GM23338 (cell line): ENCODE results near the gene FAM241B. TPM values are rescaled to one million over a fixed set of nuclear protein-coding genes. Genes with fewer than 3 reads are reported as not detected.

Experiments used
- ATAC-seq: fragments of 200-7000 bp; cut with Tn5 transposase; 3 replicates; pipeline ENCODE4 v1.9.1; 2020
- DNase-seq: peaks from one replicate; pipeline ENCODE4 v3.0.0-alpha.2; 2015; ENCODE audit warnings: low spot score
- H2AFZ ChIP-seq: fragments of 200-600 bp; sonication (generic); 2 replicates; pipeline ENCODE4 v1.8.0; 2016; ENCODE audit warnings: antibody characterized with exemption, mild to moderate bottlenecking, moderate library complexity
- H3F3A ChIP-seq: fragments of 200-600 bp; sonication (generic); replicated peaks from 2 replicates; pipeline ENCODE4 v1.8.0; 2017; ENCODE audit warnings: antibody characterized with exemption, mixed run types, low read depth
- H3K27ac ChIP-seq: fragments of 200-600 bp; sonication (generic); 2 replicates; pipeline ENCODE4 v1.6.1; 2016; ENCODE audit warnings: low read depth
- H3K27me3 ChIP-seq: fragments of 200-600 bp; sonication (generic); 2 replicates; pipeline ENCODE4 v1.8.0; 2016; ENCODE audit warnings: mild to moderate bottlenecking, mixed run types, moderate library complexity; ENCODE audit not compliant: insufficient read depth
- H3K36me3 ChIP-seq: fragments of 200-600 bp; sonication (generic); 2 replicates; pipeline ENCODE4 v1.8.0; 2016; ENCODE audit warnings: mild to moderate bottlenecking; ENCODE audit not compliant: insufficient read depth
- H3K4me1 ChIP-seq: fragments of 200-600 bp; sonication (generic); 2 replicates; pipeline ENCODE4 v1.8.0; 2016; ENCODE audit warnings: mild to moderate bottlenecking, moderate library complexity; ENCODE audit not compliant: insufficient read depth
- H3K4me2 ChIP-seq: fragments of 200-600 bp; sonication (generic); 2 replicates; pipeline ENCODE4 v1.7.1; 2017; ENCODE audit warnings: mixed run types
- H3K4me3 ChIP-seq: fragments of 200-600 bp; sonication (generic); 2 replicates; pipeline ENCODE4 v1.6.1; 2016; ENCODE audit warnings: mixed run types
- H3K79me2 ChIP-seq: fragments of 200-600 bp; sonication (generic); replicated peaks from 2 replicates; pipeline ENCODE4 v1.8.0; 2017; ENCODE audit warnings: mild to moderate bottlenecking; ENCODE audit not compliant: insufficient read depth
- H3K9me2 ChIP-seq: fragments of 200-600 bp; sonication (generic); 2 replicates; pipeline ENCODE4 v1.8.0; 2017; ENCODE audit not compliant: insufficient read depth
- H4K20me1 ChIP-seq: fragments of 200-600 bp; sonication (generic); replicated peaks from 2 replicates; pipeline ENCODE4 v1.8.0; 2017; ENCODE audit warnings: mild to moderate bottlenecking; ENCODE audit not compliant: insufficient read depth
- H3K27ac Mint-ChIP-seq: 2 replicates; pipeline ENCODE4 v1.8.0; 2020; ENCODE audit warnings: inconsistent platforms, mild to moderate bottlenecking, moderate library complexity, mixed read lengths
- H3K27me3 Mint-ChIP-seq: 3 replicates; pipeline ENCODE4 v1.8.0; 2022; ENCODE audit warnings: low read depth, mild to moderate bottlenecking, moderate library complexity, mixed read lengths, inconsistent platforms; ENCODE audit not compliant: insufficient read depth, poor library complexity
- H3K36me3 Mint-ChIP-seq: 3 replicates; pipeline ENCODE4 v1.8.0; 2021; ENCODE audit warnings: low read depth, mild to moderate bottlenecking, inconsistent platforms, moderate library complexity, mixed read lengths
- H3K4me1 Mint-ChIP-seq: 3 replicates; pipeline ENCODE4 v1.8.0; 2020; ENCODE audit warnings: mild to moderate bottlenecking, inconsistent platforms, mixed read lengths
- H3K4me3 Mint-ChIP-seq: 3 replicates; pipeline ENCODE4 v1.8.0; 2021; ENCODE audit warnings: moderate library complexity, mild to moderate bottlenecking, inconsistent platforms, mixed read lengths
- H3K9me3 Mint-ChIP-seq: 3 replicates; pipeline ENCODE4 v1.8.0; 2020; ENCODE audit warnings: moderate library complexity, mild to moderate bottlenecking, inconsistent platforms, mixed read lengths
- CREB1 ChIP-seq: fragments of 250-450 bp; sonication (Bioruptor Pico); IDR thresholded peaks from 2 replicates; pipeline ENCODE4 v1.5.0; 2020; ENCODE audit warnings: low read depth, mild to moderate bottlenecking, moderate library complexity
- EZH2 ChIP-seq: fragments of 200-600 bp; sonication (generic); IDR thresholded peaks from one replicate; pipeline ENCODE4 v1.8.0; 2017; ENCODE audit warnings: antibody characterized with exemption, mild to moderate bottlenecking, low read depth; ENCODE audit not compliant: unreplicated experiment
- NANOG ChIP-seq: IDR thresholded peaks from 2 replicates; pipeline ENCODE4 v1.6.1; 2016; ENCODE audit warnings: antibody characterized with exemption, borderline replicate concordance
- POLR2AphosphoS5 ChIP-seq: IDR thresholded peaks from 2 replicates; pipeline ENCODE4 v1.6.1; 2016; ENCODE audit warnings: antibody characterized with exemption, low read depth
- STAT1 ChIP-seq: IDR thresholded peaks from one replicate; pipeline ENCODE4 v1.6.1; 2016; ENCODE audit warnings: antibody characterized with exemption; ENCODE audit not compliant: unreplicated experiment
- ZNF114 ChIP-seq: fragments of 250-450 bp; sonication (Bioruptor Pico); IDR thresholded peaks from 2 replicates; pipeline ENCODE4 v1.5.0; 2020; ENCODE audit warnings: mild to moderate bottlenecking, moderate library complexity
- polyA plus RNA-seq: library from polyadenylated mRNA; unstranded; fragments of >200 nt; fragmentation: Nextera tagmentation; extraction: Ambion mirVana; gene quantifications from 2 replicates; pipeline ENCODE4 v1.2.1, GENCODE V29; 2016
- total RNA-seq: library from RNA; depleted of rRNA; stranded (reverse); fragments of >200 nt; shearing (Covaris generic); gene quantifications from 2 replicates; pipeline ENCODE4 v1.2.3, GENCODE V29; 2014
- TF ChIP-seq, protein P1 (sequence below): IDR thresholded peaks from 2 replicates; pipeline ENCODE4 v1.6.1; 2016; ENCODE audit warnings: antibody characterized with exemption
- TF ChIP-seq, protein P2 (sequence below): IDR thresholded peaks from one replicate; pipeline ENCODE4 v1.6.1; 2018; ENCODE audit warnings: antibody characterized with exemption; ENCODE audit not compliant: unreplicated experiment
- TF ChIP-seq, protein P3 (sequence below): fragments of 250-450 bp; sonication (Bioruptor Pico); IDR thresholded peaks from 2 replicates; pipeline ENCODE4 v1.5.0; 2020; ENCODE audit warnings: mild to moderate bottlenecking, moderate library complexity
- TF ChIP-seq, protein P4 (sequence below), 2 experiments: fragments of 200-600 bp in 1 of 2; sonication (generic) in 1 of 2; conservative IDR thresholded peaks; 2 replicates each; pipeline versions ENCODE4 v1.5.1 to v1.6.1; 2016 to 2017; ENCODE audit warnings: antibody characterized with exemption in 2 of 2, low read depth in 2 of 2, mild to moderate bottlenecking in 2 of 2, moderate library complexity in 1 of 2

FAM241B gene
- total and polyA plus RNA-seq, 2 experiments from 2014 or later = 6.7 to 28.3 TPM

DNA sequence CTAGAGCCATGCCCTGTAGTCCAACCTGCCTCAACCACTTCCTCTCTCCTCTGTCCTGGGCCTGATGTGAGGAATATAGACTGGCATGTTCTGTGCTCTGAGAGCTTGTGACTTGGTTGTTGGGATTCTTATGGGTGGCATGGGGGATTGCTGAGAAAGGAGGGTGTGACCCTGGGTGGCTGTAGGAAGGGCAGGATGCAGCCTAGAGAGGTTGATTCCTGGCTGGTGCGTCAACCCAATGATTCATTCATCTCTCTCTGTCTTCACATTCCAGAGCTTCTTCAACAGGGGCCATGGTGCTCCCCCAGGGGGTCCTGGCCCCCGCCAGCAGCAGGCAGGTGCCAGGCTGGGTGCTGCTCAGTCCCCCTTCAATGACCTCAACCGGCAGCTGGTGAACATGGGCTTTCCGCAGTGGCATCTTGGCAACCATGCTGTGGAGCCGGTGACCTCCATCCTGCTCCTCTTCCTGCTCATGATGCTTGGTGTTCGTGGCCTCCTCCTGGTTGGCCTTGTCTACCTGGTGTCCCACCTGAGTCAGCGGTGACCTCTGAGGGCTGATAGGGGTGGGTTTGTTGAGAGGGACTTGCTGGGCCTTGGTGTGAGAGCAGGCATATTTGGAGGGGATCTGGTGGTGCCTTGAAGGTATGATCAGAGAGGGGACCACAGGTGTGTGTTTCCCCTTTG, 2.6 kb downstream of the FAM241B start (continued):
- TF ChIP-seq, protein P1, sequence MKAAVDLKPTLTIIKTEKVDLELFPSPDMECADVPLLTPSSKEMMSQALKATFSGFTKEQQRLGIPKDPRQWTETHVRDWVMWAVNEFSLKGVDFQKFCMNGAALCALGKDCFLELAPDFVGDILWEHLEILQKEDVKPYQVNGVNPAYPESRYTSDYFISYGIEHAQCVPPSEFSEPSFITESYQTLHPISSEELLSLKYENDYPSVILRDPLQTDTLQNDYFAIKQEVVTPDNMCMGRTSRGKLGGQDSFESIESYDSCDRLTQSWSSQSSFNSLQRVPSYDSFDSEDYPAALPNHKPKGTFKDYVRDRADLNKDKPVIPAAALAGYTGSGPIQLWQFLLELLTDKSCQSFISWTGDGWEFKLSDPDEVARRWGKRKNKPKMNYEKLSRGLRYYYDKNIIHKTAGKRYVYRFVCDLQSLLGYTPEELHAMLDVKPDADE = no peak
- TF ChIP-seq, protein P2, sequence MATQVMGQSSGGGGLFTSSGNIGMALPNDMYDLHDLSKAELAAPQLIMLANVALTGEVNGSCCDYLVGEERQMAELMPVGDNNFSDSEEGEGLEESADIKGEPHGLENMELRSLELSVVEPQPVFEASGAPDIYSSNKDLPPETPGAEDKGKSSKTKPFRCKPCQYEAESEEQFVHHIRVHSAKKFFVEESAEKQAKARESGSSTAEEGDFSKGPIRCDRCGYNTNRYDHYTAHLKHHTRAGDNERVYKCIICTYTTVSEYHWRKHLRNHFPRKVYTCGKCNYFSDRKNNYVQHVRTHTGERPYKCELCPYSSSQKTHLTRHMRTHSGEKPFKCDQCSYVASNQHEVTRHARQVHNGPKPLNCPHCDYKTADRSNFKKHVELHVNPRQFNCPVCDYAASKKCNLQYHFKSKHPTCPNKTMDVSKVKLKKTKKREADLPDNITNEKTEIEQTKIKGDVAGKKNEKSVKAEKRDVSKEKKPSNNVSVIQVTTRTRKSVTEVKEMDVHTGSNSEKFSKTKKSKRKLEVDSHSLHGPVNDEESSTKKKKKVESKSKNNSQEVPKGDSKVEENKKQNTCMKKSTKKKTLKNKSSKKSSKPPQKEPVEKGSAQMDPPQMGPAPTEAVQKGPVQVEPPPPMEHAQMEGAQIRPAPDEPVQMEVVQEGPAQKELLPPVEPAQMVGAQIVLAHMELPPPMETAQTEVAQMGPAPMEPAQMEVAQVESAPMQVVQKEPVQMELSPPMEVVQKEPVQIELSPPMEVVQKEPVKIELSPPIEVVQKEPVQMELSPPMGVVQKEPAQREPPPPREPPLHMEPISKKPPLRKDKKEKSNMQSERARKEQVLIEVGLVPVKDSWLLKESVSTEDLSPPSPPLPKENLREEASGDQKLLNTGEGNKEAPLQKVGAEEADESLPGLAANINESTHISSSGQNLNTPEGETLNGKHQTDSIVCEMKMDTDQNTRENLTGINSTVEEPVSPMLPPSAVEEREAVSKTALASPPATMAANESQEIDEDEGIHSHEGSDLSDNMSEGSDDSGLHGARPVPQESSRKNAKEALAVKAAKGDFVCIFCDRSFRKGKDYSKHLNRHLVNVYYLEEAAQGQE = no peak
- no peak for TF ChIP-seq ZNF114 (CRISPR knock-in tag)
- TF ChIP-seq NANOG = no peak
- TF ChIP-seq EZH2 = no peak

DNA sequence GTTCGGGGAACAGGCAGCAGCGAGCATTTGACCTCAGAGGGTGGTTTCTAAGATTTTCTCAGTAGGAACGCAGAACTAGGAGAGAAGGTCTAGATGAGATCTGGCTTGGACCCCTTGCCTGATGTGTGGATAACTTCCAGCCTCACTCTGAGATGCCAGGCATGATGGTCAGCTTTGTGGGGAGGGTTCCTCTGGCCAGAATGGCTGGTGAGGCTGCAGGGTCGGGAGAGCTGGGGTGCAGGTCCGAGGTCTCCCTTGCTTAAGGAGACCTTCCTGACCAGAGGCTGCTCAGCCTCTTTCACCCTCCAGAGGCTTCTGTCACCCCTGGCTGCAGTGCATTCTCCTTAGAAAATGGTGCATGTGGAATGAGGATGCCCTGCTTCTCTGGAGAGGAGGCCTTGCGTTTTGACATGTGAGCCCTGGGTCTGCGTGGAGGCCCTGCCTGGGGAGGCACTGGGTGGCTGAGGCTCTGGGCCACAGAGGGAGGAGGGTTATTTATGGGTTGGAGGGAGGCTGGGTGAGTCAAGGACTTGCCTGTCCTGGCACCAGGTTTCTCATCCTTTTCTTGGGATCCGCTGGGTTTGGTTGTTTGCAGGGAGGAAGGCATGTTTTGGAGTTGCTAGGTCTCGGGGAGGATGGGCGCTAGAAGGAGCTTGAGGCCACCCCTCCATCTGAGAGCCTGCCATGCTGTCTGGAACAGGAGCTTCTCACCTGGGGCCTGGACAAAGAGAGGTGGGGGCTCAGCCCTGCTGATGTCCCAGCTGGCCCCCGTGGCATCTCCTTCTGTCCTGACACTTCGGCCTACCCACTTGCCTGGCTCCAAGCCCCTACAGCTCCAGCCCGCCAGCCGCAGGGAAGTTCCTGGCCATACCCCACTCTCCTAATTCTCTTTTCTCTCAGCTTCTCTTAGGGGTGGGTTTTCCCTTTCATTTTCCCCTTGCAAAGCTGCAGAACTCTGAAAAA, 3.9 kb downstream of the FAM241B start:
- no peak overlapping the region for H2AFZ ChIP-seq
- no peaks in the 10 kb centered on the region for H4K20me1 ChIP-seq
- peaks cover 15% of the 10 kb centered on the region; the same call in 1 of the 2 replicates for H3K4me1 ChIP-seq
- DNase-seq (no peak), ATAC-seq (no peak)
- H3K27me3 Mint-ChIP-seq = peaks cover 5% of the 10 kb centered on the region
- no peak overlapping the region for H3K4me2 ChIP-seq
- H3K9me2 ChIP-seq = no peaks in the 10 kb centered on the region
- no peaks in the 10 kb centered on the region for H3F3A ChIP-seq
- H3K36me3 Mint-ChIP-seq = peaks cover 18% of the 10 kb centered on the region
- H3K4me3 Mint-ChIP-seq = no peak overlapping the region; the same call in 2 of the 3 replicates
- H3K36me3 ChIP-seq = no peaks in the 10 kb centered on the region
- no peak overlapping the region for H3K27ac Mint-ChIP-seq
- H3K9me3 Mint-ChIP-seq = no peaks in the 10 kb centered on the region; the same call in 2 of the 3 replicates
- no peaks in the 10 kb centered on the region; the same call in 1 of the 2 replicates for H3K79me2 ChIP-seq
- H3K4me3 ChIP-seq = no peak overlapping the region
- no peak overlapping the region for H3K27ac ChIP-seq
- H3K27me3 ChIP-seq = peaks cover 15% of the 10 kb centered on the region
- peaks cover 16% of the 10 kb centered on the region for H3K4me1 Mint-ChIP-seq
- TF ChIP-seq POLR2AphosphoS5 (no peak), STAT1 (no peak), CREB1 (CRISPR knock-in tag) (no peak), EZH2 (no peak)
- TF ChIP-seq, protein P3, sequence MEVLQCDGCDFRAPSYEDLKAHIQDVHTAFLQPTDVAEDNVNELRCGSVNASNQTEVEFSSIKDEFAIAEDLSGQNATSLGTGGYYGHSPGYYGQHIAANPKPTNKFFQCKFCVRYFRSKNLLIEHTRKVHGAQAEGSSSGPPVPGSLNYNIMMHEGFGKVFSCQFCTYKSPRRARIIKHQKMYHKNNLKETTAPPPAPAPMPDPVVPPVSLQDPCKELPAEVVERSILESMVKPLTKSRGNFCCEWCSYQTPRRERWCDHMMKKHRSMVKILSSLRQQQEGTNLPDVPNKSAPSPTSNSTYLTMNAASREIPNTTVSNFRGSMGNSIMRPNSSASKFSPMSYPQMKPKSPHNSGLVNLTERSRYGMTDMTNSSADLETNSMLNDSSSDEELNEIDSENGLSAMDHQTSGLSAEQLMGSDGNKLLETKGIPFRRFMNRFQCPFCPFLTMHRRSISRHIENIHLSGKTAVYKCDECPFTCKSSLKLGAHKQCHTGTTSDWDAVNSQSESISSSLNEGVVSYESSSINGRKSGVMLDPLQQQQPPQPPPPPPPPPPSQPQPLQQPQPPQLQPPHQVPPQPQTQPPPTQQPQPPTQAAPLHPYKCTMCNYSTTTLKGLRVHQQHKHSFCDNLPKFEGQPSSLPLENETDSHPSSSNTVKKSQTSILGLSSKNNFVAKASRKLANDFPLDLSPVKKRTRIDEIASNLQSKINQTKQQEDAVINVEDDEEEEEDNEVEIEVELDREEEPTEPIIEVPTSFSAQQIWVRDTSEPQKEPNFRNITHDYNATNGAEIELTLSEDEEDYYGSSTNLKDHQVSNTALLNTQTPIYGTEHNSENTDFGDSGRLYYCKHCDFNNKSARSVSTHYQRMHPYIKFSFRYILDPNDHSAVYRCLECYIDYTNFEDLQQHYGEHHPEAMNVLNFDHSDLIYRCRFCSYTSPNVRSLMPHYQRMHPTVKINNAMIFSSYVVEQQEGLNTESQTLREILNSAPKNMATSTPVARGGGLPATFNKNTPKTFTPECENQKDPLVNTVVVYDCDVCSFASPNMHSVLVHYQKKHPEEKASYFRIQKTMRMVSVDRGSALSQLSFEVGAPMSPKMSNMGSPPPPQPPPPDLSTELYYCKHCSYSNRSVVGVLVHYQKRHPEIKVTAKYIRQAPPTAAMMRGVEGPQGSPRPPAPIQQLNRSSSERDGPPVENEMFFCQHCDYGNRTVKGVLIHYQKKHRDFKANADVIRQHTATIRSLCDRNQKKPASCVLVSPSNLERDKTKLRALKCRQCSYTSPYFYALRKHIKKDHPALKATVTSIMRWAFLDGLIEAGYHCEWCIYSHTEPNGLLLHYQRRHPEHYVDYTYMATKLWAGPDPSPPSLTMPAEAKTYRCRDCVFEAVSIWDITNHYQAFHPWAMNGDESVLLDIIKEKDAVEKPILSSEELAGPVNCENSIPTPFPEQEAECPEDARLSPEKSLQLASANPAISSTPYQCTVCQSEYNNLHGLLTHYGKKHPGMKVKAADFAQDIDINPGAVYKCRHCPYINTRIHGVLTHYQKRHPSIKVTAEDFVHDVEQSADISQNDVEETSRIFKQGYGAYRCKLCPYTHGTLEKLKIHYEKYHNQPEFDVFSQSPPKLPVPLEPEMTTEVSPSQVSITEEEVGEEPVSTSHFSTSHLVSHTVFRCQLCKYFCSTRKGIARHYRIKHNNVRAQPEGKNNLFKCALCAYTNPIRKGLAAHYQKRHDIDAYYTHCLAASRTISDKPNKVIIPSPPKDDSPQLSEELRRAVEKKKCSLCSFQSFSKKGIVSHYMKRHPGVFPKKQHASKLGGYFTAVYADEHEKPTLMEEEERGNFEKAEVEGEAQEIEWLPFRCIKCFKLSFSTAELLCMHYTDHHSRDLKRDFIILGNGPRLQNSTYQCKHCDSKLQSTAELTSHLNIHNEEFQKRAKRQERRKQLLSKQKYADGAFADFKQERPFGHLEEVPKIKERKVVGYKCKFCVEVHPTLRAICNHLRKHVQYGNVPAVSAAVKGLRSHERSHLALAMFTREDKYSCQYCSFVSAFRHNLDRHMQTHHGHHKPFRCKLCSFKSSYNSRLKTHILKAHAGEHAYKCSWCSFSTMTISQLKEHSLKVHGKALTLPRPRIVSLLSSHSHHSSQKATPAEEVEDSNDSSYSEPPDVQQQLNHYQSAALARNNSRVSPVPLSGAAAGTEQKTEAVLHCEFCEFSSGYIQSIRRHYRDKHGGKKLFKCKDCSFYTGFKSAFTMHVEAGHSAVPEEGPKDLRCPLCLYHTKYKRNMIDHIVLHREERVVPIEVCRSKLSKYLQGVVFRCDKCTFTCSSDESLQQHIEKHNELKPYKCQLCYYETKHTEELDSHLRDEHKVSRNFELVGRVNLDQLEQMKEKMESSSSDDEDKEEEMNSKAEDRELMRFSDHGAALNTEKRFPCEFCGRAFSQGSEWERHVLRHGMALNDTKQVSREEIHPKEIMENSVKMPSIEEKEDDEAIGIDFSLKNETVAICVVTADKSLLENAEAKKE (CRISPR knock-in tag) = no peak
- TF ChIP-seq, protein P4, sequence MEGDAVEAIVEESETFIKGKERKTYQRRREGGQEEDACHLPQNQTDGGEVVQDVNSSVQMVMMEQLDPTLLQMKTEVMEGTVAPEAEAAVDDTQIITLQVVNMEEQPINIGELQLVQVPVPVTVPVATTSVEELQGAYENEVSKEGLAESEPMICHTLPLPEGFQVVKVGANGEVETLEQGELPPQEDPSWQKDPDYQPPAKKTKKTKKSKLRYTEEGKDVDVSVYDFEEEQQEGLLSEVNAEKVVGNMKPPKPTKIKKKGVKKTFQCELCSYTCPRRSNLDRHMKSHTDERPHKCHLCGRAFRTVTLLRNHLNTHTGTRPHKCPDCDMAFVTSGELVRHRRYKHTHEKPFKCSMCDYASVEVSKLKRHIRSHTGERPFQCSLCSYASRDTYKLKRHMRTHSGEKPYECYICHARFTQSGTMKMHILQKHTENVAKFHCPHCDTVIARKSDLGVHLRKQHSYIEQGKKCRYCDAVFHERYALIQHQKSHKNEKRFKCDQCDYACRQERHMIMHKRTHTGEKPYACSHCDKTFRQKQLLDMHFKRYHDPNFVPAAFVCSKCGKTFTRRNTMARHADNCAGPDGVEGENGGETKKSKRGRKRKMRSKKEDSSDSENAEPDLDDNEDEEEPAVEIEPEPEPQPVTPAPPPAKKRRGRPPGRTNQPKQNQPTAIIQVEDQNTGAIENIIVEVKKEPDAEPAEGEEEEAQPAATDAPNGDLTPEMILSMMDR (conservative IDR thresholded peaks at IDR 0.05; ENCODE audit: low read depth in 2 of 2) = no peak
